Ascending aorta (tissue), 2 donors: Measurements from ENCODE around the gene SELENOW. TPM values are rescaled to one million over a fixed set of nuclear protein-coding genes. Genes with fewer than 3 reads are reported as not detected.
"Not testable (repeated sequence)": the region's sequence is repeated elsewhere in the genome, so short reads cannot be mapped to it uniquely, and the experiment has no call there.

Experiments
- DNase-seq, 2 donors: peaks; one replicate each; pipeline ENCODE4 v3.0.0-alpha.2; 2019; ENCODE audit warnings: low spot score in 2 of 2
- H3K27ac ChIP-seq, 2 donors: fragments of 200-600 bp; sonication (generic); one replicate each; pipeline ENCODE4 v1.5.1; 2016 to 2017; ENCODE audit warnings: mild to moderate bottlenecking in 1 of 2
- H3K27me3 ChIP-seq: fragments of 200-600 bp; sonication (generic); one replicate; pipeline ENCODE4 v1.5.1; 2017
- H3K36me3 ChIP-seq, 2 donors: fragments of 200-600 bp; sonication (generic); one replicate each; pipeline ENCODE4 v1.5.1; 2016
- H3K4me1 ChIP-seq, 2 donors: fragments of 200-600 bp; sonication (generic); one replicate each; pipeline ENCODE4 v1.5.1; 2016 to 2017; ENCODE audit warnings: mild to moderate bottlenecking in 1 of 2
- H3K4me3 ChIP-seq, 2 donors: fragments of 200-600 bp; sonication (generic); one replicate each; pipeline ENCODE4 v1.5.1; 2016 to 2017; ENCODE audit warnings: mild to moderate bottlenecking in 1 of 2
- H3K9me3 ChIP-seq, 2 donors: fragments of 200-600 bp; sonication (generic); one replicate each; pipeline ENCODE4 v1.5.1; 2016
- intact Hi-C: fragments of 100-400 bp; cut with DNase I; formaldehyde crosslinking; loops from one replicate; pipeline ENCODE4 v1.15.1; 2023
- total RNA-seq: library from RNA; depleted of rRNA; stranded (reverse); fragments of >200 nt; gene quantifications from one replicate; pipeline ENCODE4 v1.1.0, GENCODE V29; 2016
- TF ChIP-seq, protein P1 (sequence below), 3 experiments: fragments of 200-600 bp in 2 of 3; fragments of 450-650 bp in 1 of 3; sonication (generic) in 2 of 3; IDR thresholded peaks; one replicate each; pipeline ENCODE4 v1.5.1; 2016 to 2019; ENCODE audit warnings: antibody characterized with exemption in 3 of 3, mild to moderate bottlenecking in 1 of 3, moderate library complexity in 1 of 3

Gene SELENOW
- total RNA-seq, 1 donor from 2014 or later, result 771 TPM

DNA sequence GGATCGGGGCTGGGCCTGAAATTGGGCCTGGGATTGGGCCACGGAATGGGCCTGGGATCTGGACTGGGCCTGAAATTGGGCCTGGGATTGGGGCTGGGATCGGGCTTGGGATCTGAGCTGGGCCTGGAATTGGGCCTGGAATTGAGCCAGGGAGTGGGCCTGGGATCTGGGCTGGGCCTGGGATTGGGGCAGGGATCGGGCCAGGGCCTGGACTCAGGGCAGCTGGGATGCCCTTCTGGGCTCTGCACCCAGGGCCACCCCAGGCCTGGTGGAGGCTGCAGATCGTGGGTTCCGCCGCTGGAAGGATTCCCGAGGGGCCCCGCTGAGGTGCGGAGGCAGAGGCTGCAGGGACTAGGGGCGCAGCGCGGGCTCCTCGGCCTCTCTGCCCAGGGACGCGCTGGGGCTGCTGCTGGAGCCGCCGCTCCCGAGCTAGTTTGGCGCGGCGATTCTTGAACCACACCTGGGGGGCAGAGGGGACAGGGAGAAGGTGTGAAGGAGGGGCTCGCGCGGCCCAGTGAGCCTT is 24.1 kb downstream of the SELENOW start:
- Histone ChIP-seq H3K4me3 (no peak overlapping the region), H3K27ac (no peak overlapping the region), H3K9me3 (no peaks in the 10 kb centered on the region), H3K4me1 (no peaks in the 10 kb centered on the region), H3K36me3 (no peaks in the 10 kb centered on the region), H3K27me3 (no peaks in the 10 kb centered on the region)
- TF ChIP-seq, protein P1, sequence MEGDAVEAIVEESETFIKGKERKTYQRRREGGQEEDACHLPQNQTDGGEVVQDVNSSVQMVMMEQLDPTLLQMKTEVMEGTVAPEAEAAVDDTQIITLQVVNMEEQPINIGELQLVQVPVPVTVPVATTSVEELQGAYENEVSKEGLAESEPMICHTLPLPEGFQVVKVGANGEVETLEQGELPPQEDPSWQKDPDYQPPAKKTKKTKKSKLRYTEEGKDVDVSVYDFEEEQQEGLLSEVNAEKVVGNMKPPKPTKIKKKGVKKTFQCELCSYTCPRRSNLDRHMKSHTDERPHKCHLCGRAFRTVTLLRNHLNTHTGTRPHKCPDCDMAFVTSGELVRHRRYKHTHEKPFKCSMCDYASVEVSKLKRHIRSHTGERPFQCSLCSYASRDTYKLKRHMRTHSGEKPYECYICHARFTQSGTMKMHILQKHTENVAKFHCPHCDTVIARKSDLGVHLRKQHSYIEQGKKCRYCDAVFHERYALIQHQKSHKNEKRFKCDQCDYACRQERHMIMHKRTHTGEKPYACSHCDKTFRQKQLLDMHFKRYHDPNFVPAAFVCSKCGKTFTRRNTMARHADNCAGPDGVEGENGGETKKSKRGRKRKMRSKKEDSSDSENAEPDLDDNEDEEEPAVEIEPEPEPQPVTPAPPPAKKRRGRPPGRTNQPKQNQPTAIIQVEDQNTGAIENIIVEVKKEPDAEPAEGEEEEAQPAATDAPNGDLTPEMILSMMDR (IDR thresholded peaks at IDR 0.05), result no peak
- intact Hi-C loops, result no loop called here
- no peak for DNase-seq

DNA sequence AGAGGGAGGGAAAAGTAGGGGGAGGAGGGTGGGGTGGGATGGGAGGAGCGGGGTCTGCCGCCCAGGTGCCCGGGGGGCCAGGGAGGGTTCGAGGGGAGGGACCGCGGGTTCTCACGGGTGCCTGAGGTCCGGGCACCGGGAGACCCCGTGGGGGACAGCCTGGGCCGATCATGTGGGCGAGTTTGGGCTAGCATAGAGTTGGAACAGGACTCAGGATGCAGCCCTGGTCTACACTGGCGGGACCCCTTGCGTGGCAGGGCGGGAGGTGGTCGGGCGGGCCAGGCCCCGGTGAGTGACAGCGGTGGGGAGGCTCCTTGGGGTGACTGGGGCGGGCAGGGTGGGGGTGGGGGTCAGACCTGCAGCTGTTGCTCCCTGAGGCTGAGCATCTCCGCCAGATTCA is 24.6 kb downstream of the SELENOW start:
- DNase-seq, H3K27ac ChIP-seq, H3K9me3 ChIP-seq, H3K4me1 ChIP-seq, H3K4me3 ChIP-seq, H3K27me3 ChIP-seq, H3K36me3 ChIP-seq, intact Hi-C loops: not testable (repeated sequence)

DNA sequence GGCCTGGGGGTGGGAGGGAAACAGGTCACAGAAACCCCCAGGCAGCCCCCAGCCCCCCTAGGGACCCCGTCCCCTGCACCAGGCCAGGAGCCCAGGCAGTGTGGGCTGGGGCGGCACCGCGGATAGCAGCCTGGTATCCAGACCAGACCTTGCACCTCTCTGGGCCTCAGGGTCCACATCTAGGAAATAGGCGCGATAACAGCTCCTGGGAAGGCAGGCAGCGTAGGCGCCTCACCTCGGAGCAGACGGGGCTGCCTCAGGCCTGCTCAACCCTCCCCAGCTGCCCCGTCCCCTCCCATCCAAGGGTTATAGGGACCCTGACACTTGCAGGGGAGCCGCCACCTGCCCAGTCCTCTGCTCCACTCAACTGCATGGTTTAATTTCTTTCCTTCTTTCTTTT is 25.2 kb downstream of the SELENOW start:
- H3K9me3 ChIP-seq, H3K27ac ChIP-seq, H3K36me3 ChIP-seq, H3K4me1 ChIP-seq, H3K27me3 ChIP-seq, intact Hi-C loops, H3K4me3 ChIP-seq, DNase-seq: not testable (repeated sequence)

DNA sequence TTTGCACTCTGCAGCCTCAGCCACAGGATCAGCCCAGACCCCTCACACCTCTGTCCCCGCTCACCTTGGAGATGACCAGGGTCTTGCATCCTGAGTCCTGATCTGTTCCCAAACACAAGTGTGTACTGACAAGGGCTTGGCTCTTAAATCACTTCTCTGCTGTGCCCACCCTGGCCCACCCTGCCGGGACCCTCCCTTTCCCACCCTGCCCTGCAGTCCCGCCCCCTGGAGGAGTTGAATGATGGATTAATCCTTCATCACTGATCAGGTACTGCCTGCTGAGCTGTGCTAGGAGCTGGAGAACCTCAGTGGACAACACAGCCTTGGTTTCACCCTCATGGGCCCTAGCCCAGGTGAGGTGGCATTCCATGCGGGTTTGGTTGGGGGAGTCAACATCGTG is 25.9 kb downstream of the SELENOW start, which contains the start of gene TPRX1:
Gene TPRX1 (minus strand): TSS at position 101 of the 400 bp plus-strand sequence. CDS start 12 bp downstream, at position 89.
- intact Hi-C loops, DNase-seq, H3K27me3 ChIP-seq, H3K9me3 ChIP-seq, H3K4me1 ChIP-seq, H3K4me3 ChIP-seq, H3K27ac ChIP-seq, H3K36me3 ChIP-seq: not testable (repeated sequence)

DNA sequence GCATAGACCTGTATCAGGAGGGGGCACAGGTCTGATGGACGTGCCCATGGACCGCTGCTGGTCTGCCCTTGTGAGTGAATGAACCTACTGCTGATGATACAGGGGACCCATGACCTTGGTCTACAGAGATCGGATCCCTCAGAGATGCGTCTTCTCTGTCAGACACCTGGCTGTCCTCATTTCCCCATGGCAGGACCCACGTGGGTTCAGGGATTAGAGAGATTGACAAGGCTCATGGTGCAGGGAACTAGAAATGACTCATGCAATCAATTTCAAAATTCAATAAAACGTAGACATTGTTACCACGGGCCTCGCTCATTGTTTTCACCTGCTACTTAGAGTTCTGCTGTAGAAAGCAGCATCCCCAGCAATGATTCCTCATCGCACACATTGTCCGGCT is 26.8 kb downstream of the SELENOW start:
- TF ChIP-seq, protein P1 (IDR thresholded peaks at IDR 0.05), result no peak
- DNase-seq, result no peak
- H3K4me1 ChIP-seq, result no peaks in the 10 kb centered on the region
- intact Hi-C loops, result no loop called here
- no peaks in the 10 kb centered on the region for H3K9me3 ChIP-seq
- no peak overlapping the region for H3K27ac ChIP-seq
- no peaks in the 10 kb centered on the region for H3K27me3 ChIP-seq
- no peak overlapping the region for H3K4me3 ChIP-seq
- no peaks in the 10 kb centered on the region for H3K36me3 ChIP-seq

DNA sequence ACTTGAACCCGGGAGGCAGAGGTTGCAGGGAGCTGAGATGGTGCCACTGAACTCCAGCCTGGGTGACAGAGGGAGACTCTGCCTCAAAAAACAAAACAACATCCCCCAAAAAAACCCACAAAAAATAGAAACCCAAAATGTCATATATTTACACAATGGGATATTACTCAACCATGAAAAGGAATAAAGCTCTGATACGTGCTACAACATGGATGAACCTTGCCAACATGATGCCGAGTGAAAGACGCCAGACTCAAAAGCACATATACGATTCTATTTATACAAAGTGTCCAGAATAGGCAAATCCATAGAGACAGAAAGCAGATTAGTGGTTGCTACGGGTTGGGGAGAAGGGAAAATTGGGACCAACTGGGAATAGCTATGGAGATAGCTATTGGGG is 27.9 kb downstream of the SELENOW start:
- DNase-seq, result no peak
- intact Hi-C loops, result no loop called here
- TF ChIP-seq, protein P1 (IDR thresholded peaks at IDR 0.05), result no peak

DNA sequence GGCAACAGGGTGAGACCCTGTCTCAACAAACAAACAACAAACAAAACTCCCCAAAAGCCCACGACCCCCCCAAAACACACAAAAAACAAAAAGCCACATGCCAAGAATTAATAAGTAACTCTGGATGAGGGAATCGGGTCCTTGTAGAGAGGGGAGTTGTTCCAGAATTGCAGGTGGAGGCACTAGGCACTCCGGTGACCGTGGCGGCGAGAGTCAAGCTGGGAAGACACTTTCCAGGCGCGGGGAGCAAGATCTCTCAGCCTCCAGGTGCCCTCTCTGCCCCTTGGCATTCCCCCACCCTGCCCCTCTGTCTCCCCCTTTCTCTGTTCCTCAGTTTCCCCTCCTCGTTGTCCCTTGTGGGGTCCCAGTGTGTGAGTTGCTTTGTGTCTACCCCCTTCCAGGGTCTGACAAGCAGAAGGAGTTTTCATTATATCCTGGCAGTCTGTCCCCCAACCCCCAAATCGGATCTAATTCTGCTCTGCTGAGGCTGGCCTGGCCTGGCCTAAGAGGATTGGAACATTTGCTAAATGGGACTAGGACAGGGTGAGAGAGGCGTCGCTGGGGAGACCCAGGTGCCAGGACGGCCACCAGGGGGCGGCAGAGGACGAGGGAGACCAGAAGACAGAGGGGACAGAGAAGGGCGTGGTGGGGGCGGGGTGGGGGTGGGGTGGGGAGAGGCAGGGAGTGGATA is 34.9 kb downstream of the SELENOW start:
- H3K27me3 ChIP-seq, result no peaks in the 10 kb centered on the region
- intact Hi-C loops, result no loop called here
- TF ChIP-seq, protein P1 (IDR thresholded peaks at IDR 0.05), result peak in 2 of 3 experiments; percentile 53 to 58
- DNase-seq, result peak in 1 of 2 donors; percentile 67
- no peaks in the 10 kb centered on the region for H3K36me3 ChIP-seq
- no peak overlapping the region for H3K27ac ChIP-seq
- no peaks in the 10 kb centered on the region for H3K4me1 ChIP-seq
- no peak overlapping the region for H3K4me3 ChIP-seq
- no peaks in the 10 kb centered on the region for H3K9me3 ChIP-seq

More for the DNA sequence above, 27.9 kb downstream of the SELENOW start:
- Histone ChIP-seq H3K27me3 (no peaks in the 10 kb centered on the region), H3K36me3 (no peaks in the 10 kb centered on the region), H3K4me3 (no peak overlapping the region), H3K4me1 (no peaks in the 10 kb centered on the region), H3K9me3 (no peaks in the 10 kb centered on the region), H3K27ac (no peak overlapping the region)
